A673 (cell line): ENCODE results near the gene IMP4.

Source experiments
- EZH2 ChIP-seq: fragments of 200-600 bp; sonication (generic); IDR thresholded peaks from 2 replicates; pipeline ENCODE4 v1.6.1; 2017; ENCODE audit warnings: borderline replicate concordance, low read depth, mild to moderate bottlenecking, mixed read lengths, antibody characterized with exemption, low read length; ENCODE audit not compliant: poor library complexity, severe bottlenecking
- TF ChIP-seq, protein P1 (sequence below): fragments of 300-800, 200-600 bp; sonication (generic); conservative IDR thresholded peaks from 2 replicates; pipeline ENCODE4 v1.5.1; 2017; ENCODE audit warnings: low read depth, mild to moderate bottlenecking, antibody characterized with exemption, low read length, moderate library complexity, mixed read lengths

DNA sequence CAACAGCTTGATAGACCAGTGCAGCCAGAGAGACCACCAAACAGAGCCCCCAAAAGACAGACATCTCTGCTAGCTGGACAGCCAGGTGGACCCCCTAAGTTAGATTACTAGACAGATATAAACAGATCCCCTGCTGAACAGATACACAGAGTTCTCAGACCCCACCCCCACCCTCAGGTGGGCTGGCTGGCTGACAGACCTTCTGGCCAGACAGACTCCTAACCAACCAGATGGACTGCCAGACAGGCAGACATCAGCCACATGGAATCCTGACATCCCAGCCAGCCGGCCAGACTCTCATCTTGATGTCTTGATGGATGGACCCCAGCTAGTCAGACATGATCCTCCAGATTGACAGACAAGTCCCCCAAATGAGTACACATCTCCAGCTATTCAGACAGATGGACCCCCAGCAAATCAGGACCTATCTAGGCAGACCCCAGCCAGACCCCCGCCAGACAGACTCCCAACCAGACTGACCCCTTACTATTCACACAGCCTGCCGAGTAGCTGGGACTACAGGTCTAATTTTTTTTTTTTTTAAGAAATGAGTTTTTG lies 31.2 kb downstream of the IMP4 start:
- TF ChIP-seq EZH2: no peak
- TF ChIP-seq, protein P1, sequence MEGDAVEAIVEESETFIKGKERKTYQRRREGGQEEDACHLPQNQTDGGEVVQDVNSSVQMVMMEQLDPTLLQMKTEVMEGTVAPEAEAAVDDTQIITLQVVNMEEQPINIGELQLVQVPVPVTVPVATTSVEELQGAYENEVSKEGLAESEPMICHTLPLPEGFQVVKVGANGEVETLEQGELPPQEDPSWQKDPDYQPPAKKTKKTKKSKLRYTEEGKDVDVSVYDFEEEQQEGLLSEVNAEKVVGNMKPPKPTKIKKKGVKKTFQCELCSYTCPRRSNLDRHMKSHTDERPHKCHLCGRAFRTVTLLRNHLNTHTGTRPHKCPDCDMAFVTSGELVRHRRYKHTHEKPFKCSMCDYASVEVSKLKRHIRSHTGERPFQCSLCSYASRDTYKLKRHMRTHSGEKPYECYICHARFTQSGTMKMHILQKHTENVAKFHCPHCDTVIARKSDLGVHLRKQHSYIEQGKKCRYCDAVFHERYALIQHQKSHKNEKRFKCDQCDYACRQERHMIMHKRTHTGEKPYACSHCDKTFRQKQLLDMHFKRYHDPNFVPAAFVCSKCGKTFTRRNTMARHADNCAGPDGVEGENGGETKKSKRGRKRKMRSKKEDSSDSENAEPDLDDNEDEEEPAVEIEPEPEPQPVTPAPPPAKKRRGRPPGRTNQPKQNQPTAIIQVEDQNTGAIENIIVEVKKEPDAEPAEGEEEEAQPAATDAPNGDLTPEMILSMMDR: no peak
